LNCaP clone FGC (cell line): ENCODE results near the gene GJC2.

Experiments
- DNase-seq: peaks from one replicate; pipeline ENCODE4 v3.0.0-alpha.2; 2011; ENCODE audit warnings: low read depth
- H3K4me3 ChIP-seq: 2 replicates; pipeline ENCODE4 v1.5.1; 2011; ENCODE audit warnings: mild to moderate bottlenecking, low read depth, low read length, control low read depth
- TF ChIP-seq, protein P1 (sequence below): IDR thresholded peaks from 2 replicates; pipeline ENCODE4 v1.5.1; 2012; ENCODE audit warnings: mild to moderate bottlenecking; ENCODE audit not compliant: control insufficient read depth, insufficient read depth; ENCODE audit errors: extremely low read depth

The GJC2 gene

DNA sequence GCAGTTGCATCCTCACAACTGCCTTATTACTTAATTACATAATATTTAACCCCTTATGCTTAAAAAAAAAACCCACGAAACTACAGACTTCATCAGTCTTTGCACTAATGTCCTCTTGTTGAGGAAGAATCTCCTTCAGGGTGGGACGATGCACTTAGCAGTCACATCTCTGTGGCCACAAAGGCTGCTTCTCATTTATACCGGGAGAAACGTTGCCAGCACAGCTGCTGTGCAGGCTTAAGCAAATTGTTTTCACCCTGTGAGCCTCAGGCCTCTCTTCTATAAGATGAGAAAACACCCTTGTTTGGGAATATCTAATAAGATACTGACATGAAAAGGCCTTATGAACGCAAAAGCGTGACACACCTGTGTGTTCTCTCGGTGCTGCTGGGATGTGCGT, 55.2 kb downstream of the GJC2 start:
- DNase-seq, result no peak
- no peak overlapping the region for H3K4me3 ChIP-seq
- TF ChIP-seq, protein P1, sequence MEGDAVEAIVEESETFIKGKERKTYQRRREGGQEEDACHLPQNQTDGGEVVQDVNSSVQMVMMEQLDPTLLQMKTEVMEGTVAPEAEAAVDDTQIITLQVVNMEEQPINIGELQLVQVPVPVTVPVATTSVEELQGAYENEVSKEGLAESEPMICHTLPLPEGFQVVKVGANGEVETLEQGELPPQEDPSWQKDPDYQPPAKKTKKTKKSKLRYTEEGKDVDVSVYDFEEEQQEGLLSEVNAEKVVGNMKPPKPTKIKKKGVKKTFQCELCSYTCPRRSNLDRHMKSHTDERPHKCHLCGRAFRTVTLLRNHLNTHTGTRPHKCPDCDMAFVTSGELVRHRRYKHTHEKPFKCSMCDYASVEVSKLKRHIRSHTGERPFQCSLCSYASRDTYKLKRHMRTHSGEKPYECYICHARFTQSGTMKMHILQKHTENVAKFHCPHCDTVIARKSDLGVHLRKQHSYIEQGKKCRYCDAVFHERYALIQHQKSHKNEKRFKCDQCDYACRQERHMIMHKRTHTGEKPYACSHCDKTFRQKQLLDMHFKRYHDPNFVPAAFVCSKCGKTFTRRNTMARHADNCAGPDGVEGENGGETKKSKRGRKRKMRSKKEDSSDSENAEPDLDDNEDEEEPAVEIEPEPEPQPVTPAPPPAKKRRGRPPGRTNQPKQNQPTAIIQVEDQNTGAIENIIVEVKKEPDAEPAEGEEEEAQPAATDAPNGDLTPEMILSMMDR, result no peak

DNA sequence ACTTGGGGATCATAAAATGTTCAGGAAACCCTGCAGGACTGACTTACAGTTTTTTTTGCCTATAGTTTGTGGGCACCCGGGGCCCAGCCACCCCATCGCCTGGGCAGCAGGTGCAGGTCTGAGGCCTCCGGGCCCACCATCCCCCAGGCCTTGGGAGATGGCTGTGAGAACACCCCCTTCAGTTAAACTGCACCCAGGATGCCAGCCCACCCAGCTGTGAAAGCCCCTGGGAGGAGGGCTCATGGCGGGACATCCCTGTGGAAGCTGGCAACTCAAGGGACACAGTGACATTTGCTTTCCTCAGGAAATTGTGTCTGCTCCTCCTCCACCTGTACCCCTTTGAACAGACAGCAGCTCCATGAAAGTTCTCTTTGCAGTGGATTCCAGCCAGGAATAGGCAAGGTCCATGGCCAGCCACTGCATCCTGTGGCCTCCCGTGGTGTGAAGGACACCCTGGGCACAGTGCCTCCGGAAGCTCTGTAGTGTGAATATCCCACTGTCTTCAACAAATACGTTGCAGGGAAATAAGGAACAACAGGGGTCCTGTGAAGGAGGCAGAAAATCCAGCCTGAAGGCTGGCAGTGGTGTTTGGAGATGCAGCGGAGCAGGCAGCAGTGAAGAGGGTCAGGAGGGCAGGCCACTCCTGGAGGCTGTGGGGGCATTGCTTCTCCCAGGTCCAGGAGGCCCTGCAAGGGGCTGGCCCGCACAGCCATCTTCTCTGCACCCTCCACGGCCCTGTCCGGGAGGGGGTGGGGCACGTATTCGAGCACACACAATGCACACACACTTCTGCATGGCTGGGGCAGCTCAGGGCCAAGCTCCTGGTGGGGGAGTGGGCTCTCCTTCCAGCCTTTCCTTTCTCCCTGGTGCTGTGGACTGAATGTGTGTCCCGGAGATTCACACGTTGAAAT, 56.1 kb downstream of the GJC2 start:
- H3K4me3 ChIP-seq, result no peak overlapping the region
- DNase-seq, result no peak
- TF ChIP-seq, protein P1, result no peak

GRCh38 chr1:228206582-228207351, 57.0 kb downstream of the GJC2 start:
- TF ChIP-seq, protein P1, result no peak
- no peak overlapping the region for H3K4me3 ChIP-seq
- DNase-seq, result no peak

DNA sequence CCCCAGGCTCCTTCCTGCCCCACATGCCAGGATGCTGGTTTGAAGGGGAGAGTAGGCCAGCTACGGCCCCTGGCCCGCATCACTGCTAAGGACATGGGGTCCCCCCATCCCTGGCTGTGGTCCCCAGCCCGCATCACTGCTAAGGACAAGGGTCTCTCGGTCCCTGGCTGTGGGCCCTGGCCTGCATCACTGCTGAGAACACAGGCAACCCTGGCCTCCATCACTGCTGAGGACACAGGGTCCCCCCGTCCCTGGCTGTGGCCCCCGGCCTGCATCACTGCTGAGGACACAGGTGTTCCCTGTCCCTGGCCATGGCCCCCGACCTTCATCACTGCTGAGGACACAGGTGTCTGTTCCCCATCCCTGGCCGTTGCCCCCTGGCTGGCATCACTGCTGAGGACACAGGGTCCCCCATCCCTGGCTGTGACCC, 57.7 kb downstream of the GJC2 start:
- no peak for DNase-seq
- no peak overlapping the region for H3K4me3 ChIP-seq
- TF ChIP-seq, protein P1, result no peak

GRCh38 chr1:228207851-228208821, 58.4 kb downstream of the GJC2 start, which contains the start of gene OBSCN:
Gene OBSCN (plus strand): TSS chr1:228208044. CDS start chr1:228211784, 3,740 bp downstream.
- H3K4me3 ChIP-seq, result no peak within 1 kb of the TSS
- TF ChIP-seq, protein P1, result no peak
- no peak for DNase-seq
